ENCODE data around the gene PTPRT.

Gene PTPRT

DNA sequence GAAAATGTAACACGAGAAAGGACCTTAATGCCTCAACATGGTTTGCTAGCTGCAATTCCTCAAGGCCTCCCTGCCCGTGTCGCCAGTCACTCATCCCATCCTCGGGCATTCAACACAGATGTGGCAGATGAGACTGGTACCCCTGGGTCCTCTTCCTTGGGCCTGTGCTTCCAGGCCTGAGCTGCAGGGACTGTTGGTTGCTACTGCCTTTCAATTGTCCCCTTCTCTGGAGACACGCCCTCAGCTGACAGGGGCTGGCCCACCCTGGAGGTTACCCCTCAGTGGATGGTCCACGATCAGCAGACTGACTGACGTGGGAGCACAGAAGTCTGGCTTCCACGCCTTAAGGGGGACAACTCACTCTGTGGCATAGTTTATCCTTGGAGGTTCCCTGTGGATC lies 1076.5 kb downstream of the PTPRT start:
- no peak for DNase-seq (ENCODE audit: low read depth)

DNA sequence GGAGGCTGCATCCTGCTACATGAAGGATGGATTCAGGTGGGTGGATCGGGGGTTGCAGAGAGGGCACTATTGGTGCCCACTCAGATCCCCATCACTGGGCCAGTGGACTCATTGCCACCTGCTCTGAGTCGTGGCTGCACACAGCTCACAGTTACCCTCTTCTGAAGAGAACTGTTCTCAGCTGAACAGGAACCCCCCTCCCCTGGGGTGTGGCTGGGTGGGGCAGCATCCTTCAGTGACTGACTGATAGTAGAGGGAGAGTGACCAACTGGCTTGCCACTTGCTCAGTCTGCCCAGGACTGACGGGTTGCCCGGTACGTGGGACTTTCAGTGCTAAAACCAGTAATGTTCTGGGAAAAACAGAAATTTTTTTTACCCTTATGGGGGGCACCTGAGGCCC lies 1077.5 kb downstream of the PTPRT start:
- DNase-seq (ENCODE audit: low read depth) = no peak

DNA sequence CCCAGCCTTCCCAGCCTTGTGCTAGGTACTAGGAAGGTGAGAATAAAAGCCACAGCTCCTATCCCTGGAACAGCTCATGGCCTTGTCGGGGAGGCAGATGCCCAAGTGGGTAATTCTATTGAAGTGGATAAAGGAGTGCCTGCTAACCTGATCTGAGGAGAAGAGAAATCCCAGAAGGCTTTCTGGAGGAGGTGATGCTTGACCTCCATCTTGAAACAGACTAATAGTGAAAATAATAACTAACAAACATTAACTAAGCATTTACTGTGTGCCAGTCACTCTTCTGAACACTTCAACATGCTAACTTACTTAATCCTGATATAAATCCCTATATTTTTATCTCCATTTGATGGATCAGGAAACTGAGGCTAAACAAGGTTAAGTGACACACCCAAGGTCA lies 1078.4 kb downstream of the PTPRT start:
- no peak for DNase-seq (ENCODE audit: low read depth)

DNA sequence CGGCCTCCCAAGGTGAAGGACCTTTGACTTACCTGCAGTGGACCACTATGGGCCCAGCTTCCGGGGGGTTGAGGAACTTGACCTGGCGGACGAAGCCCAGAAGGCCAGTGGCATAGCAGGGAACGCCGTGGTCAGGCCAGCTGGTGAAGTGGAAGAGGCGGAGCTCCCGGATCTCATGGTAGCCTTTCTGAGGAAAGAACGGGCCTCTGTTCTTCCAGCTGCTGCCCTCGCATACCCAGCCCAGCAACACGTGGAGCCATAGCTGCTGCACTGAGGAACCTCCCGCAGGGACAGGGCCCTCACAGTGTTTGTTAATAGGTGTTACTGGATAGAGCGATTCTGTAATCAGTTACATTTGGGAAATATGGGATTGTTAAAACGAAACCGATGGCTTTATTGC lies 1079.4 kb downstream of the PTPRT start:
- DNase-seq (ENCODE audit: low read depth) = no peak

DNA sequence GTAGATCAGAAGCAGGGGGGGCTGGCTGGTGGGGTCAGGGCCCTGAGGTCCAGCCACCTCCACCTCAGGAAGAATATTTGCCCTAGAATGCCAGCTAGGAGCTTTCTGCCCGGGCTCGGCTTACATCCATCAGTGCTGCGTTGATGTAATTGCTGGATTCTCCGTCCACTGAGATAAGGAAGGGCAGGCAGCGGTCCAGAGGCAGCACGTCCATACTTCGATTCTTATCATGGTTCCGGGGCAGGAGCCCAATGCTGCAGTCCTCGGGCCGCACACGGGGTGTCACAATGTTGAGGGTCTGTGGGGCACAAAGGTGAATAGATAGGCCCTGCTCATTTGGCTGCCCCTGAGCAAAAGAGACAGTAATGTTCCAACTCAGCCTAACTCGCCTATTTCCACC lies 1087.7 kb downstream of the PTPRT start:
- no peak for DNase-seq (ENCODE audit: low read depth)

DNA sequence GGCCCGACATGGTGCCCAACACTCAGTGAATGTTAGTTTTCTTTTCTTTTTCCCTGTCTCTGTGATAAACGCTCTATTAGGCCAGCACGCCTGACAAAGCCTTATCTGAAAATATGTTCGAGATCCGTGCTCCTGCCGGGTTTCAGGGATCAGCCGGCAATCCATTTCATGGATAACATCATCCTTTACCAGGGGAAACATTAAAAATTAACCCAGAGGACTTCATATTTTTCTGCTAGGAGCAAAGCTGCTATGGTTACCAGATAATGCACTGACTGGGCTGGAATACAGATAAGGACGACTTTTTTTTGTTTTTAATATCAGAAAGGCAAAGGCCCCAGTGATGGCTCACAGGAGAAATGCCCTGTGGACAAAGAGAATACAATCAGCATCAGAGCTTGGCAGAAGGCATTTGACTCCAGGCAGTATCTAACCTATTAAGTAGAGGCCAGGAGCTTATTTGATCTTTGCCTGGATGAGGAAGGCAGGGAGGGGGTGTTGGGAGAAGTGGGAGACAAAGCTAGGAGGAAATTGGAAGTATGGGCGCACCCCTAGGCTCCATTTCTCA lies 1089.5 kb downstream of the PTPRT start:
- DNase-seq (ENCODE audit: low read depth) = no peak

DNA sequence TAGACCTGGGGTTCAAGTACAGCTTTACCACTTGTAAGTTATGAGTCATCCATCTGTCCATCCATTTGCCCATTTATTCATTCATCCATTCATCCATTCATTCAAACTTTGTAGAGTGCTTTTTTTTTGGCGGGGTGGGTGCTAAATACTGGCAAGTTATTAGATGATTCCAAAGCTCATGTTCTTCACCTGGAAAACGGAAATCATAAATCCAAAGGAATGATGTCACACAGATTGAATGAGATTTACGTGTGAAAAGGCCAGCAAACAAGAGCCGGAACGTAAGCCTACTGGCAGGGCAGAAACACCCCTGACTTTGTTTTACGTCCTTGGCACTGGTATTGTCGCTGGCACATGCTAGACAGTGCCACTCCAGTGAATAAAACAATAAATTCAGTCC lies 1090.6 kb downstream of the PTPRT start:
- no peak for DNase-seq (ENCODE audit: low read depth)

DNA sequence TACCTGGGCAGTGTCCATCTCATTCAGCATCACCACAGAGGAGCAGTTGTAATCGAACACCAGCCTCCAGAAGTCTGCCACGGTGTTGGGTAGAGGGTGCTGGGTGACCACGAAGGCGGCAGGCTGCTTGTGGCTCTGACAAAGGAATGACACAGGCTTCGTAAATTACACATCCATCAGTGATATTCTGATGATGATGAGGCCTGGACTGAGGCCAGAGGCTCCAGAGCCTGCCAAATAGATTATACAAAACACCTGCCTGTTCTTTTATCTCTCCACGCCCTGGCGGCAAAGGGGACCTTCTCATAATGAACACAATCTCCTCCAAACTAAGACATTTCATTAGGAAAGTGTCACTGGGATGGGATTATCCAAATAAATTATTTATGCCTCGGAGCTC lies 1091.3 kb downstream of the PTPRT start:
- DNase-seq (ENCODE audit: low read depth) = no peak

DNA sequence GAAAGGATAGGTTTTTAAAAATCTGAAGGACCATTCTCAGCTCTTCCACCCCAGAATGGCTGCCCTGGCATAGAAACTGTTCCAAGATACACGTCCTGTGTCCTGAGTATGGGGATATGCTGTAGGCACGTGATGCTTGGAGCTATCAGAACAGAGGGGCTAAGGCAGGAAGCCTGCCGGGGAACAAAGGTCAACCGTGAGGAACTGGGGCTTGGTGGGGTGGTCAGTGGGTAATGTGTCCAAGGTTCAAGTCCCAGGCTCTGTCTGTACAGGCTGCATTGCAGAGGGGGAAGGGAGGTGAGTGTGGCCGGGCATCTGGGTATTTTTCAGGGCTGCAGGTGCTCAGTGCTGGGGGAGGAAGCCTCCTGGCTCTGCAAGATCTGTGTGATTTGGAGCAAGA lies 1092.0 kb downstream of the PTPRT start:
- DNase-seq (ENCODE audit: low read depth) = no peak

DNA sequence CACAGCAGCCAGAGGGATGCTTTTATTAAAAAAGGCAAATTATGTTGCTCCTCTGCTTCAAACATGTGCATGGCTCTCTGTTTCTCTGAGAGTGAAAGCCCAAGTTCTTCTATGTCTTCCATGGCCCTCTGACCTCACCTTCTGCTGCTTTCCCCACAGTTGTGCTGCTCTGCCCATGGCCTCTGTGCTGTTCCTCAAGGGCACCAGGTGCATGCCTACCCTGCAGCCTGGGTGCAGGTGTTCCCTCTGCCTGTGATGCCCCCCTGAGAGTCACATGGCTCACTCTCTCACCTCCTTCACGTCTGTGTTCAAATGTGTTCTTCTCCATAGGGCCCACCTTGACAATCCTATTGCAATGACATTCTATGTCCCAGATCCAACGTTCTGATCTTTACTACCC lies 1094.5 kb downstream of the PTPRT start:
- no peak for DNase-seq (ENCODE audit: low read depth)

DNA sequence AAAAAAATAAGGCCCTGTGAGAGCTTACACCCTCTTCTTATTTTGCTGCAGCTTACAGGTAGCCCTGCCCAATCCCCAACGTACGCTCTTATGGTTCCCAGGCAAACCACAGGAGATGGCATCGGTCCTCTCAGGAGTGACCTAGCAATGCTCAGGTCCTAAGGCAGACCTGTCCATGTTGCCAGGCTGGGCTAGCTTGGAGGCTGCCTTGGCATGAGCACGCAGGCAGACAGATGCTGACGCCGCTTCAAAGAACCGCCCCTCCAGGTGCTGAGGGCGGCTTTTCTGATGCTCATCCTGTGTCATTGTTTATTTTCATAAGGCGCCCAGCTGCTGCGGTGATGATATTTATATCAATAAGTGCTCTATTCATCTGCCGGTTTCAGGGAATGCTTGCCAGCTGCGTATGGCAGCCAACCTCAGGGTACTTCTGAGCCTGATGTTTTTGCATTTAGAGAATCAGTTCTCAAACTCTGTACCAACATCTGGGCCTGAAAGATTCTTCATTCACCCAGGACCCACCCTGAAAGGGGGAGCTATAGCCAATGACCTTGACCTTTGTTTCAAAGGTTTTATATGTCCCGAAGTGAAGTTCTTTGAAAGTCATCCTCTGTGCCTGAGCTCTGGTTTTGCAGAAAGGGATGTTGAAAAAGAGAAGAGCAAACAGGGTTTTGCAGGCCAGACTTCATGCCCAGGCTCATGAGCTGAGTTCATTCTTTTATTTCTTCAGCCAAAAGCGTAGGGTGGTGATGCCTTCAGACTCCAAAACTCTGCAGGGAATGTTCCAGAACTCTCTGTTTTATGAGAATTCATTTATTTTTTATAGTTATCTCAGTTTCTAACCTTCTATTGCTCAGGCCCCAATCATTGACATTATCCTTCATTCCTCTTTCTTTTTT lies 1095.9 kb downstream of the PTPRT start:
- no peak for DNase-seq (ENCODE audit: low read depth)

DNA sequence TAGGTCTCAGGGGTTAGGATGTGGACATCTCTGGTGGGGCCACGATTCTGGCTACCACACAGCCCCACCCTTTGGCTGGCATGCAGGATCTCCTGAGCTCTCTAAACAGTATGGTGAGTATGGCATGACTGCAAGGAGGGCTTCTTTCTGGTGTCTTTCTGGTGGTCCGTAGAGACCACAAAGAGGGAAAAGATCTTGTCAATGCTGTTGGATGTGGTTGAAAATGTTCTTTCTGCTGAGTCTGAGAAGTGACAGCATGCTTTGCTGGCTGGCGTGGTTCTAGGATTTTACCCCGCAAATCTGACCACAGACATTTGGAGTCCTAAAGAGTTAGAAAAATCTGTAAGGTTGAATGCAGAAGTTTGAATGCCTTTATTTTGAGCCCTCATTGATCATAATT lies 1096.7 kb downstream of the PTPRT start:
- no peak for DNase-seq (ENCODE audit: low read depth)

DNA sequence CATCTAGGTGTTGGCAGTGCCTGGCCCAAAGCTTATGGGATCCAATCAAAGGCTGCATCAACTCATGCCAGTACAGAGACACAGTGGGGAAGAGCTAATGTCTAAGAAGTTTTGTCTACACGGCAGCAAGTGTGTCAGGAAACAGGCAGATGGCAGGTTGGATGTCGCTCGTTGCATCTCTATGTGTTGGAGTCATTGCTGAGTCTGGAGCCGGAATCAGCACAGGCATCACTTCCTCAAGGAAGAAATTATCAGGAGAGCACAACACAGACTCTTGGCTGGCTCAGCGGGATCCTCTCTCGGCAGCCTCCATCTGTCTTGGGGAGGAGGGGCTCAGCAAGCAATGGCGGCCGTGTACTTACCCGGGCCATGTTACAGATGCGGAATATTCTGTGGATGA lies 1104.3 kb downstream of the PTPRT start:
- no peak for DNase-seq (ENCODE audit: low read depth)

DNA sequence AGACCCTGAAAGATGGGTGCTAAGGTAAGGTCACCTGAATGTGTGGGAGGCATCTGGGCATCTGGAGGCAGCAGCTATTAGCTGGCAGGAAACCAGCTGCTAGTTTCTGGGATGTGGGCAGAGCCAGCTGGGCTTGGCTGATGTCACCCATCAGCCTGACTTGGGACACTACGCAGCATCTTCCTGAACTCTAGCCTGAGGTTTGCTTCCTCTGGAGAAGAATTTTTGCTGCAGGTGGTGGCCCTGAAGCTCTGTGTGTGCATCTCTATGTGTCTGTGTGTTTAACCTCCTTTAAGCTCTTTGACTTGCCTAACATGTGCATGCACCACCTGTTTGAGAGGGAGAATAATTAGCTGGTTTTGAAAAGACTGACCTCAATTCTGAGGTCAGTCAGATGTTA lies 1106.4 kb downstream of the PTPRT start:
- DNase-seq (ENCODE audit: low read depth) = no peak

DNA sequence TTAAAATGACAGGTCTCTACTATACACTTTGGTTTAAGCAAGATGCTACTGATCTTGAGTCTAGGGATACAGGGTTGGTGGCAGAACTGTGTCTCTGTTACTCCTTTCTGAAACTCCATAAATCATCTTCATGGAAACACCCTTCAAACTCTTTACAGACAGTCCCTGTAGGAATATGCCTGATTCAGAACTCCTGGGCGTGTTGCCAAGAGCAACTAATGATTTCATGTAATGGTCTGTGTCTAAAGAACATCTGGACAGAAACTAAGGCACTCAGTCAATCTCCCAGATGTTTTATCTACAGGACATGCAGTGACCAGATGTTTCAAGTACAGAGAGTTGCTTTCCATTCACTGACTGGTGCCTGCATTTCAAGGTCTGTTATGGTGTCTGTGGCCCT lies 1107.1 kb downstream of the PTPRT start:
- no peak for DNase-seq (ENCODE audit: low read depth)

DNA sequence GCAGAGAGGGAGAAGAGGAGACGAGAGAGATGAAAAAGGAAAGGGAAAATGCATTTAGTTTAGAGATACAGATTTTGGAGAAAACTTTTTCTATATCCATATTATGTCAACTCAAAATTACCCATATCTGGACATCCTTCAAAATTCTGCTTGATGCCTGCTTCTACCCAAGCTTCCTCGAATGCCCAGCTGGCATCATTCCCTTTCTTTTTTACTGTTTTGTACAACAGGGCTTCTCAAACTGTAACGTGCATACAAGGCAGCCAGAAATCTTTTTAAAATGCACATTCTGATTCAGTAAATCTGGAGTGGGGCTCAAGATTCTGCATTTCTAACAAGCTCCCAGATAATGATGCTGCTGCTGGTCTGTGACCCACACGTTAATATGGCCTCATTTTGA lies 1108.8 kb downstream of the PTPRT start:
- no peak for DNase-seq (ENCODE audit: low read depth)

DNA sequence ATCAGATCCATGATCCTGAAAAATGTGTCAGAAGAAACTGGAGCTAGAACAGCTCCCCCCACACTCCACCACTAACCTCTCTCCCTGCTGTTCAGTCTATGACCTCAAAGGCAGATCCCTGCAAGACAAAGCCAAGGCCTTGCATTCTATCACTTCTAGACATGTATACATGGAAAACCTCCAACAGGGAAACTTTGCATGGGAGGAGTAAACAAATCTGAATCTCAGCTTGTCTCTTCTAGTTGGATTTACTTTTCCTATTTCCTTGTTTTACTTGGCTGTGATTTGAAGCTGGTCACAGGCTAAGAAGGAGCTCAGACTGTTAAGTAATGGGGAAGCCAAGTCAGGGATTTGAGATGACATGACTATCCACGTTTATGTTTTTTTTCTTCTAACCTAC lies 1114.8 kb downstream of the PTPRT start:
- DNase-seq (ENCODE audit: low read depth) = no peak

DNA sequence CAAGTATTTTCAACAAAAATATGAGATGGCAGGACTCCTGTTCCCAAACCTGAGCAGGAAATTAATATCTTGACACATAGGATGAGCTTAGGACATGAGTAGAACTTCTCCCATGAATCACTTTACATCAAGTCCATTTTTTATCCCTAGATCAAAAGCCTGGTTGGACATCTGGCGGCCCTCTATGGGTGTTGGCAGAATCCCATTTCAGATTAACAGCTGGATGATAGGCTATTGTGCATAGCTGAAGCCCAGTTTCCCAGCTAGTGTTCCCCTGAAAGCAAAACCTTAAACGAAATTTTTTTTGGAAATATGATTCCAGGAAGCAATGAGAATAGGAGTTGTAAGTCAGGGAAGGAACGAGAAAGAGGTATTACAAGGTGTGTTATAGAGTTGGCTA lies 1122.1 kb downstream of the PTPRT start:
- no peak for DNase-seq (ENCODE audit: low read depth)

DNA sequence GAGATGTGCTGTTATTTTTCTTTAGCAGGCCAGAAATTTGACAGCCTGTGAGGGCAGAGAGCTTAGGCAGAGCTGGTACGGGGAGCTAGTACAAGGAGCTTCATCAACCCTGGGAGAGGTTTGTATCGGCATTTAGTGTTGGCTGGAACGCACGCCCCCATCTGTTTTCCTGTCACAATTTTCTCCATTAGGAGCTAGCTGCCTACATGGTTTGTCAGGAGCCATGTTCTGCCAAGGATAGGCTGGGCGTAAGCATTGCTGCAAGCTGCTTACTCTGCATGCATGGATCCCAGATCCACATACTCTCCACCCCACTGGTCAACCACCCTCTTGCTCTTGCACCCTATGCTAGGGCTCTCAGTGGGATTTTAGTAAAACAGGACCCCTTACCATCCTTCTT lies 1122.5 kb downstream of the PTPRT start:
- DNase-seq (ENCODE audit: low read depth) = no peak

DNA sequence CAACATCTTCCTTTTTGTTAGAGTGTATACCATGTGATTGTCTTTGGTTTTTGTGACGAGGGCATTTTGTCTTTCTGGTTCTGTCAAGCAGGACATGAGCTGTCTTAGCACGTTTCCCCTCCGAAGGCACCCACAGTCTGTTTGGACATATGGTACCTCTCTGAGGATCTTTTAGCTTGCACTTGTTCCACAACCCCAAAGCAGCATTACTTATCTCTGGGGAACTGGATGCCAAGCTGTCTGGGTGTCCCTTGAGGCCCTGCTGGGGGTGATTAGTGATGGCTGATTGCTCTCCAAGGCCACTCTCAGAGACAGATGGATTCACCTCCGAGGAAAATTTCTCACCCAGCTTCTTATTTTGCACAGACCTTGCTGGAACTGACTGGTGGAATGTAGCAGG lies 1126.6 kb downstream of the PTPRT start:
- no peak for DNase-seq (ENCODE audit: low read depth)

DNA sequence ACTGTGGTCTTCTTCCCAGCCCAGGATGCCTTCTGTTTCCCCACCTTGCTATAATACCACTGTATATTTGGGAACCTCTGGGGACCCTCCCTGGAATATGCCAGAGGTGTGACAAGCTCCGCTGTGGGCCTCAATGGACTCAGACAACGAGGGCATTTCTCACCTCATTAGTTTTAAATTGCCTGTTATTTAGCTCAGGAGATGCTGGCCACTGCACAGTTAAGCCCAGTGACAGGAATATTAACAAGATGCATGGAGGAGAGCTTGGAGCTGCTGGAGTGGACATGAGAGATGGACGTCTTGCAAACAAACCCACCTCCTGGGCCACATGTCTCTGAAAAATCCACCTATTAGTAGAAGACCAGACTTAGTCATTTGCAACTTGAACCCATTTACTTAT lies 1136.4 kb downstream of the PTPRT start:
- DNase-seq (ENCODE audit: low read depth) = no peak

DNA sequence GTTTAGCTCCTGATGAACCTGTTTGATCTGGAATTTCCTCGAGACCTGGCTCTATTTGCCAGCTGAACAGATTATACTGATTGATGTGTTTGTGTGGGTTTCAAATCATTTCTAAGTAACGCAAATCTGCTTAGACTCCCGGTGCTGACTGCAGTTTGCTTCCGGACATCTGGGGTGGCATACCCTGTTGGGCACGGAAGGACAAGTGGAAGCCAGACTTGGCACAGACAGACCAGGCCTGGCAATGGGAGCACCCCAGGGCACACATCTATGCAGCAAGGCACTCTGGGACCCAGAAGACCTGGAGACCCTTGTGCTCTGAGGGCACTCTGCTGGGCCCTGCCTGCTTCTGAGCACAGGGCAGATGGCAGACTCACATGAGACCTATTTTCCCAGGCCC lies 1137.8 kb downstream of the PTPRT start:
- no peak for DNase-seq (ENCODE audit: low read depth)

DNA sequence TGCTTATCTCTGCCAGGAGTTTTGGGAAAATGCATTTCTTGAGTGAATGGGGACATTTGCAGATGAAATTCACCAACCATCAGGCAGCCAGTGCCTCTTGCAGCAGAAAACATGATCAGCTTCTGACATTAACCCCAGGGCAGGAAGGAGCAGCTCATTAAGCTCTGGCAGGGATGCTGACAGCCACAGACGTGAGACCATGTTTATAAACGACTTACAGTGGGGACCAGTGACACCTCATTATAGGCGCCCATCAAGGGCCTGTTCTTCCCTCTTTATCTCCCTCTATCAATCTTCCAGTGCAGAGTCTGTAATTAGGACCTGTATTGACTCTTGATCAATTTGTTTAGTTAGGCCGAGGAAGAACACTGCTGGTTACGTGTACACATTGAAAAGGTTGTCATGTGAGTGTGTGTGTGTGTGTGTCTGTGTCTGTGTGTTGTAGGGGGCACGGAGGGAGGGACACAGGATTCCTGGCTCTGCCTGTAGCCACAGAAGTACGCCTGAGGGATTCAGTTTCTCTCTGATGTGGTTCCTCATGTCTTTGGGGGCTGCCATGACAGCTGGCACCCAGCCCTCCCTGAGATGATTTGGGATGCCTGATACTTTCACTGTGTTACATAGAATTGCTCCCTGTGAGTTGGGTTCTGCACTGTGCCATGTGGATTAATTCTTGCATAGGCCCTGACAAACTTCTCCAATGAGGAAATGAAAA lies 1143.2 kb downstream of the PTPRT start:
- no peak for DNase-seq (ENCODE audit: low read depth)
